ENCODE measurements around the gene HOXA9. TPM values are rescaled to one million over a fixed set of nuclear protein-coding genes. Genes with fewer than 3 reads are reported as not detected.

Gene HOXA9
- 7.4 TPM for total RNA-seq

- DNase-seq (ENCODE audit: low spot score): peak; percentile 87
Observed at GRCh38 chr7:27165089-27165995, at the start of gene HOXA9. Gene HOXA9, minus strand, starts transcription at chr7:27165537. Its CDS starts 80 bp downstream, at chr7:27165457.

GRCh38 chr7:27214239-27214950 lies 49.1 kb upstream of the HOXA9 start:
- DNase-seq (ENCODE audit: low spot score): no peak

- DNase-seq (ENCODE audit: low spot score): no peak
Observed at GRCh38 chr7:27213433-27214238, 48.3 kb upstream of the HOXA9 start.

- DNase-seq (ENCODE audit: low spot score): no peak
Observed at GRCh38 chr7:27212497-27213432, 47.4 kb upstream of the HOXA9 start.

GRCh38 chr7:27211764-27212204 lies 46.4 kb upstream of the HOXA9 start:
- no peak for DNase-seq (ENCODE audit: low spot score)

GRCh38 chr7:27211084-27211446 lies 45.7 kb upstream of the HOXA9 start:
- DNase-seq (ENCODE audit: low spot score): no peak

- DNase-seq (ENCODE audit: low spot score): no peak
Observed at GRCh38 chr7:27210441-27211083, 45.2 kb upstream of the HOXA9 start.

- no peak for DNase-seq (ENCODE audit: low spot score)
Observed at GRCh38 chr7:27209933-27210440, 44.6 kb upstream of the HOXA9 start.

- no peak for DNase-seq (ENCODE audit: low spot score)
Observed at GRCh38 chr7:27208998-27209397, 43.7 kb upstream of the HOXA9 start.

- no peak for DNase-seq (ENCODE audit: low spot score)
Observed at GRCh38 chr7:27207348-27207985, 42.1 kb upstream of the HOXA9 start.

- no peak for DNase-seq (ENCODE audit: low spot score)
Observed at GRCh38 chr7:27205325-27206280, 40.3 kb upstream of the HOXA9 start.

GRCh38 chr7:27204851-27205322 lies 39.5 kb upstream of the HOXA9 start:
- DNase-seq (ENCODE audit: low spot score): peak; percentile 50

DNA sequence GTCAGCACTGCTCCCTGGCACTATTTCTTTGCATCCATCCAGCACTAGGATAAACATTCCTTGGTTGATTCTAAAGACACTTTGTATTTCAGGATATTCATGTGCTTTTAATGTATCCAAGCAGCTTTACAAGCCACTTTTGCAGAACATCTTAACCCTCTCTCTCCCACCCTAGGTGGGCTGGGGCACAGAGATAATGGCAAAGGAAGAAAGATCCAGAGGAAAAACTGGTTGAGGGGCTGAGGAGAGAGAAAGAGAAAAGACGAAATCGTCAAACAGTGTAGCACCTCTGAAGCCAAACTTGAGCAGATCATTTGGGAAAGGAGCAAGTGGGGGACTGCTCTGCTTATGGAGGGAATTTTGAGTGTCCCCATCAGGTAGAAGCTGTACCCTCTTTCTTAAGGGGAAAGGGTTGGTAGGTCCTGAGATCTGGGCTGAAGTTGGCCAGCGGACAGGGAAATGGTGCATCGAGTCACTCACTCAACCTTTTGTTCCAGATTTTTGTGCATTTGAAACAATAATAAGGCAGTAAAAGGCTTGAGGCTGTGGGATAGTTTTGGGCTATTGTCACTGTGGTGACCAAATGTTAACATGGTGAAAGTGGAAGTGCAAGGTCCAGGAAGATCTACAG lies 38.7 kb upstream of the HOXA9 start:
- no peak for DNase-seq (ENCODE audit: low spot score)

- DNase-seq (ENCODE audit: low spot score): no peak
Observed at GRCh38 chr7:27203365-27203953, 38.1 kb upstream of the HOXA9 start.

DNA sequence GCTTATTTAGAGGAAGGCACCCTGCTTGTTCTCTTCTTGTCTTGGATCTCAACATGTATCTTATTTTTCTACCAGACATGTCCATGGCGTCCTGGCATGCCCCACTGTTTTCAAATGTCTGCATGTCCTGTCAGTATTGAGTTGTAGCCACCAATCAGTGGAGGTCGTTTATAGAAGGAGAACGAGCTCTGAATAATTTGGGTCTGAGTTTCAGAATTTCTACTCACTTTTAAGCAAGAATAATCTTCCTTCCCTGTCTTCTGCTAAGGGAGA lies 37.5 kb upstream of the HOXA9 start:
- DNase-seq (ENCODE audit: low spot score): no peak

- DNase-seq (ENCODE audit: low spot score): no peak
Observed at GRCh38 chr7:27202018-27202861, 36.9 kb upstream of the HOXA9 start.

- DNase-seq (ENCODE audit: low spot score): no peak
Observed at GRCh38 chr7:27201580-27202017, 36.3 kb upstream of the HOXA9 start.
